SW480 (cell line): ENCODE results near the gene RBM34.
"Not testable (repeated sequence)": the region's sequence is repeated elsewhere in the genome, so short reads cannot be mapped to it uniquely, and the experiment has no call there.

Experiments used
- DNase-seq: peaks from one replicate; pipeline ENCODE4 v3.0.0-alpha.2; 2016; ENCODE audit warnings: low spot score

RBM34 gene

GRCh38 chr1:235091319-235092044, 69.6 kb downstream of the RBM34 start:
- not testable (repeated sequence) for DNase-seq

GRCh38 chr1:235090406-235091069, 70.5 kb downstream of the RBM34 start:
- DNase-seq: peak; percentile 48

DNA sequence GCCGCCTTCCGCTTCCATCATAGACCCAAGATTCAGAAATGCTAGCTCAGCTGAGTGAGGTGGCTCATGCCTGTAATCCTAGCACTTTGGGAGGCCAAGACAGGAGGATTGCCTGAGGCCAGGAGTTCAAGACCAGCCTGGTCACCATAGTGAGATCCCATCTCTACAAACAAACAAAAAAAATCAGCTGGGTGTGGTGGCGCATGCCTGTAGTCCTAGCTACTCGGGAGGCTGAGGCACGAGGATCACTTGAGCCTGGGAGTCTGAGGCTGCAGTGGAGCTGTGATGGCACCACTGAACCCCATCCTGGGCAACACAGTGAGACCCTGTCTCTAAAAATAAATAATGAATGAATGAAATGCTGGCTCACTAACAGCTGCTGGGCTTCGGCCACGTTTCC, 72.1 kb downstream of the RBM34 start:
- DNase-seq: no peak

GRCh38 chr1:235088430-235088829, 72.6 kb downstream of the RBM34 start:
- no peak for DNase-seq

- DNase-seq: peak; percentile 61
Observed at GRCh38 chr1:235087906-235088305, 73.1 kb downstream of the RBM34 start.

GRCh38 chr1:235085411-235086117, 75.5 kb downstream of the RBM34 start:
- not testable (repeated sequence) for DNase-seq
